HG03571 (cell line): Measurements from ENCODE around the gene CARD14.
"Not testable (repeated sequence)": the region's sequence is repeated elsewhere in the genome, so short reads cannot be mapped to it uniquely, and the experiment has no call there.

Experiments used
- ATAC-seq: cut with Tn5 transposase; IDR thresholded peaks from one replicate; pipeline ENCODE4 v1.9.1; 2021; ENCODE audit not compliant: unreplicated experiment

Gene CARD14

GRCh38 chr17:80182845-80183223 lies 13.0 kb downstream of the CARD14 start:
- no peak for ATAC-seq

GRCh38 chr17:80183581-80184422 lies 14.0 kb downstream of the CARD14 start:
- ATAC-seq, result no peak

- no peak for ATAC-seq
Measured at GRCh38 chr17:80184423-80184714, 14.5 kb downstream of the CARD14 start.

GRCh38 chr17:80185968-80186367 lies 16.1 kb downstream of the CARD14 start:
- no peak for ATAC-seq

- no peak for ATAC-seq
Measured at GRCh38 chr17:80187090-80187489, 17.3 kb downstream of the CARD14 start.

GRCh38 chr17:80187515-80187941 lies 17.7 kb downstream of the CARD14 start:
- ATAC-seq, result no peak

- ATAC-seq, result no peak
Measured at GRCh38 chr17:80189611-80190010, 19.8 kb downstream of the CARD14 start.

GRCh38 chr17:80190716-80191115 lies 20.9 kb downstream of the CARD14 start:
- no peak for ATAC-seq

GRCh38 chr17:80191192-80191591 lies 21.4 kb downstream of the CARD14 start:
- no peak for ATAC-seq

- no peak for ATAC-seq
Measured at GRCh38 chr17:80191865-80192661, 22.2 kb downstream of the CARD14 start.

GRCh38 chr17:80195141-80195540 lies 25.3 kb downstream of the CARD14 start:
- no peak for ATAC-seq

GRCh38 chr17:80195671-80196529 lies 26.1 kb downstream of the CARD14 start:
- ATAC-seq, result no peak

- no peak for ATAC-seq
Measured at GRCh38 chr17:80196652-80197051, 26.8 kb downstream of the CARD14 start.

GRCh38 chr17:80198144-80198661 lies 28.4 kb downstream of the CARD14 start:
- ATAC-seq, result no peak

- ATAC-seq, result not testable (repeated sequence)
Measured at GRCh38 chr17:80199295-80199694, 29.5 kb downstream of the CARD14 start.

- no peak for ATAC-seq
Measured at GRCh38 chr17:80201446-80201845, 31.6 kb downstream of the CARD14 start.

- ATAC-seq, result no peak
Measured at GRCh38 chr17:80202197-80202596, 32.4 kb downstream of the CARD14 start.

GRCh38 chr17:80203471-80203963 lies 33.7 kb downstream of the CARD14 start:
- ATAC-seq, result no peak

GRCh38 chr17:80204626-80205468 lies 35.0 kb downstream of the CARD14 start:
- ATAC-seq, result no peak

- no peak for ATAC-seq
Measured at GRCh38 chr17:80205811-80206210, 36.0 kb downstream of the CARD14 start.
